Measurements from ENCODE around the gene ZNF469.
"Not testable (repeated sequence)": the region's sequence is repeated elsewhere in the genome, so short reads cannot be mapped to it uniquely, and the experiment has no call there.

Gene ZNF469

GRCh38 chr16:88402551-88403240, 19.9 kb downstream of the ZNF469 start:
- no peak for DNase-seq (ENCODE audit: low read depth)
- H3K4me3 ChIP-seq (ENCODE audit: low read depth, low read length): no peak overlapping the region

- no peak overlapping the region for H3K4me3 ChIP-seq (ENCODE audit: low read depth, low read length)
- no peak for DNase-seq (ENCODE audit: low read depth)
These were observed 21.2 kb downstream of the ZNF469 start for GRCh38 chr16:88403794-88404581.

GRCh38 chr16:88404769-88405168, 22.0 kb downstream of the ZNF469 start:
- no peak overlapping the region for H3K4me3 ChIP-seq (ENCODE audit: low read depth, low read length)
- no peak for DNase-seq (ENCODE audit: low read depth)

- peak; percentile 33 for DNase-seq (ENCODE audit: low read depth)
- peak overlapping the region; percentile 23 for H3K4me3 ChIP-seq (ENCODE audit: low read depth, low read length)
These were observed 22.7 kb downstream of the ZNF469 start for GRCh38 chr16:88405216-88406060.

- peak overlapping the region; percentile 23 for H3K4me3 ChIP-seq (ENCODE audit: low read depth, low read length)
- DNase-seq (ENCODE audit: low read depth): no peak
These were observed 23.6 kb downstream of the ZNF469 start for GRCh38 chr16:88406096-88407041.

GRCh38 chr16:88407042-88407420, 24.3 kb downstream of the ZNF469 start:
- DNase-seq (ENCODE audit: low read depth): no peak
- H3K4me3 ChIP-seq (ENCODE audit: low read depth, low read length): no peak overlapping the region

GRCh38 chr16:88407807-88408206, 25.0 kb downstream of the ZNF469 start:
- H3K4me3 ChIP-seq (ENCODE audit: low read depth, low read length): no peak overlapping the region
- DNase-seq (ENCODE audit: low read depth): no peak

GRCh38 chr16:88408561-88409142, 25.9 kb downstream of the ZNF469 start:
- DNase-seq (ENCODE audit: low read depth): no peak
- H3K4me3 ChIP-seq (ENCODE audit: low read depth, low read length): no peak overlapping the region

- H3K4me3 ChIP-seq (ENCODE audit: low read depth, low read length): no peak overlapping the region
These were observed 26.7 kb downstream of the ZNF469 start for GRCh38 chr16:88409296-88410065.

GRCh38 chr16:88410297-88410968, 27.7 kb downstream of the ZNF469 start:
- H3K4me3 ChIP-seq (ENCODE audit: low read depth, low read length): not testable (repeated sequence)

More at GRCh38 chr16:88409296-88410065, 26.7 kb downstream of the ZNF469 start:
- no peak for DNase-seq (ENCODE audit: low read depth)

GRCh38 chr16:88411951-88412576, 29.3 kb downstream of the ZNF469 start:
- no peak overlapping the region for H3K4me3 ChIP-seq (ENCODE audit: low read depth, low read length)

More at GRCh38 chr16:88410297-88410968, 27.7 kb downstream of the ZNF469 start:
- DNase-seq (ENCODE audit: low read depth): not testable (repeated sequence)

GRCh38 chr16:88412766-88413165, 30.0 kb downstream of the ZNF469 start:
- no peak for DNase-seq (ENCODE audit: low read depth)

More at GRCh38 chr16:88411951-88412576, 29.3 kb downstream of the ZNF469 start:
- DNase-seq (ENCODE audit: low read depth): no peak

GRCh38 chr16:88413231-88413630, 30.5 kb downstream of the ZNF469 start:
- DNase-seq (ENCODE audit: low read depth): no peak
- no peak overlapping the region for H3K4me3 ChIP-seq (ENCODE audit: low read depth, low read length)

More at GRCh38 chr16:88412766-88413165, 30.0 kb downstream of the ZNF469 start:
- H3K4me3 ChIP-seq (ENCODE audit: low read depth, low read length): no peak overlapping the region

GRCh38 chr16:88413631-88414030, 30.9 kb downstream of the ZNF469 start:
- no peak for DNase-seq (ENCODE audit: low read depth)
- no peak overlapping the region for H3K4me3 ChIP-seq (ENCODE audit: low read depth, low read length)

GRCh38 chr16:88414521-88415380, 32.0 kb downstream of the ZNF469 start:
- H3K4me3 ChIP-seq (ENCODE audit: low read depth, low read length): no peak overlapping the region
- DNase-seq (ENCODE audit: low read depth): no peak

- DNase-seq (ENCODE audit: low read depth): no peak
- no peak overlapping the region for H3K4me3 ChIP-seq (ENCODE audit: low read depth, low read length)
These were observed 32.6 kb downstream of the ZNF469 start for GRCh38 chr16:88415381-88415705.
